GM12872 (cell line): Measurements from ENCODE around the gene PASD1.

ENCODE experiments used
- CTCF ChIP-seq: IDR thresholded peaks from 3 replicates; pipeline ENCODE4 v1.5.1; 2011; ENCODE audit warnings: low read depth, mild to moderate bottlenecking, low read length, moderate library complexity; ENCODE audit not compliant: insufficient read depth

PASD1 gene

DNA sequence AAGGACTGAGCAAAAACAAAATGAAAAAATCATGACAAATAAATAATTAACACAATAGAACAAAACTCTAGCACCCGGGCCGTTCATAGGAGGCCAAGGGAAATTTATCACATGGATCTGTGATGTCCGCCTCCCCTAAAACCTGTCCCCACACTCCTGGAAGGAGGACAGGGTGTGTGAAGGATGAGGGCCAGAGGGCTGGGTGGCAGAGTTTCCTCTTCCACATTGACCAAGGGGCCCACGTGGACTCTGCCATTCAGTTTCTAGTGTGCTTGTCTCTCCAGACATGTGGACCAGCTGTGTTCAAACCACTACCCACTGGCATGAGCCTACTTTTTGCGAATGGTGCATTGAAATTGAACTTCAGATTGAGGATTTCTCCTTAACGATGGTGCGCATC is 138.1 kb downstream of the PASD1 start:
- no peak for TF ChIP-seq CTCF

- TF ChIP-seq CTCF, result no peak
These were observed 138.7 kb downstream of the PASD1 start for GRCh38 chrX:151702026-151702714.

GRCh38 chrX:151702741-151703340 is 139.4 kb downstream of the PASD1 start:
- TF ChIP-seq CTCF, result no peak

GRCh38 chrX:151703487-151703886 is 140.0 kb downstream of the PASD1 start:
- no peak for TF ChIP-seq CTCF

GRCh38 chrX:151704041-151704663 is 140.7 kb downstream of the PASD1 start:
- TF ChIP-seq CTCF, result no peak

DNA sequence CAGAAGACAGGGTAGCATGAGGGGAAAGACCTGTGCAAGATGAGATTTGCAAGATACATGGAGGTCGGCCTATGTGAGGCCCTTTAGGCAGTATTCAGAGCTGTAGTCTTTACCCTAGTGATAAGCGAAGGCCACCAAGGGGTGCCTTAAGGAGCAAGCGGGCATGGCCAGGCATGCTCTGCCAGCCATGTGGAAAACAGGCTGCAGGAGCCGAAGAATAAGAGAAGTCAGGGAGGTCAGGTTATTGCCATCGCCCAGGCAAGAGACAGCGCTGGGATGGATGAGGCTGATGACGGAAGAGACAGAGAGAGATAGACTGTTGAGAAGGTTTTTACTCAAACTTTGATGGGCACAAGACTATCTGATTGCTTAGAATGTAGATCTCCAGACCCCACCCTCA is 145.3 kb downstream of the PASD1 start:
- no peak for TF ChIP-seq CTCF

GRCh38 chrX:151710457-151710856 is 147.0 kb downstream of the PASD1 start:
- no peak for TF ChIP-seq CTCF
